Measurements from ENCODE around the gene SOX13. TPM values are rescaled to one million over a fixed set of nuclear protein-coding genes. Genes with fewer than 3 reads are reported as not detected.
A peak's percentile ranks its signal among the peaks of the same experiment; 100 is the strongest.

The SOX13 gene
- total RNA-seq, 6 experiments from 2014 or later, result 9.9 to 13.5 (median 11.1) TPM

- H3K9me3 Mint-ChIP-seq, result peaks cover 17% of the 10 kb centered on the region
- H3K36me3 Mint-ChIP-seq (ENCODE audit: low read depth), result peaks cover 18% of the 10 kb centered on the region; the same call in 1 of the 2 replicates
- H3K27ac Mint-ChIP-seq, result no peak overlapping the region
- H3K27me3 Mint-ChIP-seq (ENCODE audit: insufficient read depth), result no peaks in the 10 kb centered on the region; the same call in 1 of the 2 replicates
- H3K4me1 Mint-ChIP-seq (ENCODE audit: low read depth), result peaks cover 32% of the 10 kb centered on the region
- no peak for TF ChIP-seq CTCF (IDR thresholded peaks at IDR 0.05)
- H3K4me3 Mint-ChIP-seq, result no peak overlapping the region
- DNase-seq, result no peak
Measured at GRCh38 chr1:204170494-204171155, 97.7 kb downstream of the SOX13 start.

DNA sequence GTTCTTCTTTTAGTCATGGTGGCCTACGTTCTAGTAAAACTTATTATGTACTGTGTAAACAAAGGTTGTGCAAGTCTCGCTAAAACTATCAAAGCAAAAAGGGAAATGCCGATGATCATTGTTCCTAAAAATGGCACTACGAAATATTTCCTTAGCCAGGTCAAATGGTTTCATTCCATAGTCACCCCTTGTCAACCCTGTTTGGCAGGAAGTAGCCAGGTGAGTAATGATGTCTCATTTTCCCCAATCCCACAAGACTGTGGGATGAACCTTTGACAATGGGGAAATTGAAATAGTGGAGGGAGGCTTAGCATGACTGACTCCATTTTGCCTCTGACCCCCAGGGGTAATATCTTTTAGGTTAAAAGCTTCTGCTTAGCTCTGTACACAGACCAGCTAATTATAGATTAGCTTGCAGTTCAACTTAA lies 98.8 kb downstream of the SOX13 start:
- peak overlapping the region; percentile 83 for H3K27ac Mint-ChIP-seq
- H3K36me3 Mint-ChIP-seq (ENCODE audit: low read depth), result peaks cover 18% of the 10 kb centered on the region; the same call in 1 of the 2 replicates
- no peaks in the 10 kb centered on the region for H3K27me3 Mint-ChIP-seq (ENCODE audit: insufficient read depth)
- H3K4me1 Mint-ChIP-seq (ENCODE audit: low read depth), result peaks cover 32% of the 10 kb centered on the region
- DNase-seq, result peak; percentile 77
- H3K9me3 Mint-ChIP-seq, result peaks cover 17% of the 10 kb centered on the region
- TF ChIP-seq CTCF (IDR thresholded peaks at IDR 0.05), result no peak
- peak overlapping the region; percentile 14 for H3K4me3 Mint-ChIP-seq

GRCh38 chr1:204172404-204173029 lies 99.6 kb downstream of the SOX13 start:
- no peak for TF ChIP-seq CTCF (IDR thresholded peaks at IDR 0.05)
- Mint-ChIP-seq H3K36me3 (ENCODE audit: low read depth) (peaks cover 18% of the 10 kb centered on the region; the same call in 1 of the 2 replicates), H3K4me3 (no peak overlapping the region), H3K9me3 (peaks cover 17% of the 10 kb centered on the region), H3K27me3 (ENCODE audit: insufficient read depth) (no peaks in the 10 kb centered on the region), H3K4me1 (ENCODE audit: low read depth) (peaks cover 32% of the 10 kb centered on the region), H3K27ac (peak overlapping the region; percentile 83)
- no peak for DNase-seq

- H3K27me3 Mint-ChIP-seq (ENCODE audit: insufficient read depth), result peaks cover 2% of the 10 kb centered on the region; the same call in 1 of the 2 replicates
- no peak for TF ChIP-seq CTCF (IDR thresholded peaks at IDR 0.05)
- no peak for DNase-seq
- H3K9me3 Mint-ChIP-seq, result peaks cover 13% of the 10 kb centered on the region
- peaks cover 32% of the 10 kb centered on the region for H3K4me1 Mint-ChIP-seq (ENCODE audit: low read depth)
- H3K27ac Mint-ChIP-seq, result no peak overlapping the region
- no peak overlapping the region for H3K4me3 Mint-ChIP-seq
- H3K36me3 Mint-ChIP-seq (ENCODE audit: low read depth), result peaks cover 10% of the 10 kb centered on the region; the same call in 1 of the 2 replicates
Measured at GRCh38 chr1:204174958-204175357, 102.0 kb downstream of the SOX13 start.

DNA sequence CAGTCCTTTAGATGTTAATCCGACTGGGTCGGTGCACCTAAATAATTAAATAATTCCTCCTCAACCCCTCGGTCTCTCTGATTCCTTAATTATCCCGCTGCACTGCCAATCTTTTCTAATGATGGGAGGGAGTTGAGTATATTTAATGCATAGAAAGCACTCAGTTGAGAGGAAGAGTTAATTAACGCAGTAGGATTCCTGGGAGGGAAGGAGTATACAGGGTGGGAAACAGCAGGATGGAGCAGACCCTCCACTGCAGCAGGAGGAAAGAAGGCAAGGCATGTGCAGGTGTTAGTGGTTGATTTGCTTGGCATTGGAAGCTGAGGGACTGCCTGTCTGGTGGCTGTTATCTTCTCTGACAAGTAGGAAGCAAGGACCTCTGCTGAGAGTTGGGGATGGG lies 103.1 kb downstream of the SOX13 start:
- Mint-ChIP-seq H3K9me3 (peaks cover 4% of the 10 kb centered on the region), H3K4me3 (no peak overlapping the region), H3K27ac (no peak overlapping the region), H3K36me3 (ENCODE audit: low read depth) (no peaks in the 10 kb centered on the region), H3K27me3 (ENCODE audit: insufficient read depth) (peaks cover 2% of the 10 kb centered on the region; the same call in 1 of the 2 replicates), H3K4me1 (ENCODE audit: low read depth) (peaks cover 26% of the 10 kb centered on the region)
- DNase-seq, result no peak
- no peak for TF ChIP-seq CTCF (IDR thresholded peaks at IDR 0.05)
